T follicular helper cell (primary cell): Measurements from ENCODE around the gene PRDM10.
A peak's percentile ranks its signal among the peaks of the same experiment; 100 is the strongest.
"Not testable (repeated sequence)": the region's sequence is repeated elsewhere in the genome, so short reads cannot be mapped to it uniquely, and the experiment has no call there.

Experiments
- DNase-seq: peaks from one replicate; pipeline ENCODE4 v3.0.0-alpha.2; 2020; ENCODE audit warnings: low read depth

Gene PRDM10

GRCh38 chr11:129895126-129896041, 107.3 kb downstream of the PRDM10 start, which contains the start of gene NFRKB:
TSS of gene NFRKB (minus strand) at chr11:129895578. CDS start at chr11:129892849, 2,729 bp downstream.
- DNase-seq: peak; percentile 82

- DNase-seq: no peak
Measured at GRCh38 chr11:129894278-129895125, 108.1 kb downstream of the PRDM10 start.

- DNase-seq: no peak
Measured at GRCh38 chr11:129888451-129888850, 114.2 kb downstream of the PRDM10 start.

- DNase-seq: no peak
Measured at GRCh38 chr11:129885381-129885780, 117.3 kb downstream of the PRDM10 start.

- DNase-seq: no peak
Measured at GRCh38 chr11:129884581-129884980, 118.1 kb downstream of the PRDM10 start.

GRCh38 chr11:129881570-129882170, 121.0 kb downstream of the PRDM10 start:
- peak; percentile 25 for DNase-seq

GRCh38 chr11:129880311-129880710, 122.3 kb downstream of the PRDM10 start:
- no peak for DNase-seq

- no peak for DNase-seq
Measured at GRCh38 chr11:129871914-129872313, 130.7 kb downstream of the PRDM10 start.

- not testable (repeated sequence) for DNase-seq
Measured at GRCh38 chr11:129868626-129869025, 134.0 kb downstream of the PRDM10 start.

GRCh38 chr11:129866311-129866710, 136.3 kb downstream of the PRDM10 start:
- no peak for DNase-seq

GRCh38 chr11:129865701-129866100, 136.9 kb downstream of the PRDM10 start:
- DNase-seq: no peak

- no peak for DNase-seq
Measured at GRCh38 chr11:129864811-129865210, 137.8 kb downstream of the PRDM10 start.

- no peak for DNase-seq
Measured at GRCh38 chr11:129861702-129862522, 140.7 kb downstream of the PRDM10 start.

- no peak for DNase-seq
Measured at GRCh38 chr11:129856036-129856435, 146.6 kb downstream of the PRDM10 start.

- no peak for DNase-seq
Measured at GRCh38 chr11:129855086-129855485, 147.5 kb downstream of the PRDM10 start.

- no peak for DNase-seq
Measured at GRCh38 chr11:129854232-129854805, 148.3 kb downstream of the PRDM10 start.

- peak; percentile 82 for DNase-seq
Measured at GRCh38 chr11:129853518-129854231, 149.0 kb downstream of the PRDM10 start.

GRCh38 chr11:129852125-129852740, 150.4 kb downstream of the PRDM10 start:
- no peak for DNase-seq
